Neural cell (in vitro differentiated cells): ENCODE results near the gene CASZ1. TPM values are rescaled to one million over a fixed set of nuclear protein-coding genes. Genes with fewer than 3 reads are reported as not detected.

Experiments
- H2AFZ ChIP-seq: fragments of 200-600, 300-800 bp; sonication (generic), shearing (Covaris generic); 2 replicates; pipeline ENCODE4 v1.6.0; 2014; ENCODE audit warnings: low read depth, mild to moderate bottlenecking, antibody characterized with exemption, low read length, moderate library complexity
- H3F3A ChIP-seq: fragments of 200-600 bp; shearing (Covaris generic); 2 replicates; pipeline ENCODE4 v1.6.1; 2016; ENCODE audit warnings: mild to moderate bottlenecking, moderate library complexity, mixed read lengths, antibody characterized with exemption, low read length; ENCODE audit not compliant: insufficient read depth, poor library complexity, severe bottlenecking
- H3K27ac ChIP-seq: fragments of 200-600, 300-800 bp; sonication (generic), shearing (Covaris generic); 2 replicates; pipeline ENCODE4 v1.5.1; 2014; ENCODE audit warnings: mild to moderate bottlenecking, low read length, moderate library complexity
- H3K27me3 ChIP-seq: fragments of 300-800, 200-600 bp; sonication (generic), shearing (Covaris generic); 2 replicates; pipeline ENCODE4 v1.6.0; 2014; ENCODE audit warnings: mild to moderate bottlenecking, low read depth, low read length, moderate library complexity; ENCODE audit not compliant: insufficient read depth
- H3K36me3 ChIP-seq: fragments of 300-800, 200-600 bp; sonication (generic), shearing (Covaris generic); 2 replicates; pipeline ENCODE4 v1.5.1; 2014; ENCODE audit warnings: mild to moderate bottlenecking, antibody characterized with exemption, low read length, moderate library complexity; ENCODE audit not compliant: insufficient read depth
- H3K4me2 ChIP-seq: fragments of 300-800, 200-600 bp; sonication (generic), shearing (Covaris generic); 2 replicates; pipeline ENCODE4 v1.6.0; 2014; ENCODE audit warnings: mild to moderate bottlenecking, low read length
- H3K4me3 ChIP-seq: fragments of 300-800, 200-600 bp; sonication (generic), shearing (Covaris generic); 2 replicates; pipeline ENCODE4 v1.5.1; 2014; ENCODE audit warnings: mild to moderate bottlenecking, low read length, moderate library complexity
- H3K79me2 ChIP-seq: fragments of 200-600 bp; shearing (Covaris generic); replicated peaks from 2 replicates; pipeline ENCODE4 v1.6.0; 2014; ENCODE audit warnings: mild to moderate bottlenecking, low read length, moderate library complexity; ENCODE audit not compliant: insufficient read depth
- H3K9ac ChIP-seq: fragments of 300-800, 200-600 bp; sonication (generic), shearing (Covaris generic); 2 replicates; pipeline ENCODE4 v1.6.1; 2016; ENCODE audit warnings: mild to moderate bottlenecking, low read length, mixed read lengths
- H3K9me2 ChIP-seq: fragments of 200-600 bp; shearing (Covaris generic); 2 replicates; pipeline ENCODE4 v1.6.1; 2016; ENCODE audit warnings: mild to moderate bottlenecking, low read length, mixed read lengths; ENCODE audit not compliant: insufficient read depth
- H3K9me3 ChIP-seq: fragments of 200-600, 300-800 bp; sonication (generic), shearing (Covaris generic); 2 replicates; pipeline ENCODE4 v1.6.1; 2016; ENCODE audit warnings: mild to moderate bottlenecking, mixed run types, low read length, moderate library complexity, mixed read lengths
- H4K20me1 ChIP-seq: fragments of 200-600 bp; shearing (Covaris generic); 2 replicates; pipeline ENCODE4 v1.6.1; 2016; ENCODE audit warnings: mild to moderate bottlenecking, mixed run types; ENCODE audit not compliant: insufficient read depth
- CTCF ChIP-seq: fragments of 450-650 bp; IDR thresholded peaks from 2 replicates; pipeline ENCODE4 v1.5.1; 2014; ENCODE audit warnings: antibody characterized with exemption, mild to moderate bottlenecking, moderate library complexity; ENCODE audit not compliant: poor library complexity, severe bottlenecking
- EP300 ChIP-seq: fragments of 450-650 bp; conservative IDR thresholded peaks from 2 replicates; pipeline ENCODE4 v1.6.1; 2014; ENCODE audit warnings: antibody characterized with exemption, mild to moderate bottlenecking, moderate library complexity; ENCODE audit not compliant: poor library complexity, severe bottlenecking
- EZH2 ChIP-seq: fragments of 200-600, 300-800 bp; shearing (Covaris generic), sonication (generic); IDR thresholded peaks from 2 replicates; pipeline ENCODE4 v1.6.1; 2014; ENCODE audit warnings: antibody characterized with exemption, low read length, borderline replicate concordance, mild to moderate bottlenecking; ENCODE audit not compliant: insufficient read depth, poor library complexity, severe bottlenecking
- MXI1 ChIP-seq: fragments of 450-650 bp; conservative IDR thresholded peaks from 2 replicates; pipeline ENCODE4 v1.6.1; 2014; ENCODE audit warnings: antibody characterized with exemption, mild to moderate bottlenecking; ENCODE audit not compliant: poor library complexity, severe bottlenecking
- POLR2AphosphoS5 ChIP-seq: IDR thresholded peaks from 2 replicates; pipeline ENCODE4 v1.6.1; 2012
- RAD21 ChIP-seq: fragments of 450-650 bp; conservative IDR thresholded peaks from 2 replicates; pipeline ENCODE4 v1.6.1; 2014; ENCODE audit warnings: antibody characterized with exemption, mild to moderate bottlenecking, moderate library complexity
- REST ChIP-seq: IDR thresholded peaks from 2 replicates; pipeline ENCODE4 v1.6.1; 2012; ENCODE audit warnings: borderline replicate concordance
- SMC3 ChIP-seq: fragments of 450-650 bp; conservative IDR thresholded peaks from 2 replicates; pipeline ENCODE4 v1.6.1; 2014; ENCODE audit warnings: antibody characterized with exemption, mild to moderate bottlenecking, moderate library complexity; ENCODE audit not compliant: poor library complexity
- TAF1 ChIP-seq: IDR thresholded peaks from 2 replicates; pipeline ENCODE4 v1.6.1; 2012; ENCODE audit warnings: low read depth
- polyA plus RNA-seq: library from polyadenylated mRNA; depleted of rRNA; stranded (reverse); fragments of >200 nt; gene quantifications from 2 replicates; pipeline ENCODE4 v1.2.3, GENCODE V29; 2014

Gene CASZ1
- polyA plus RNA-seq, 1 donor from 2014 or later = 0.27 TPM

- Histone ChIP-seq H3K36me3 (no peaks in the 10 kb centered on the region), H2AFZ (no peak overlapping the region), H3K9me2 (no peaks in the 10 kb centered on the region), H3K79me2 (no peaks in the 10 kb centered on the region), H3K27ac (no peak overlapping the region), H3K9me3 (no peaks in the 10 kb centered on the region), H3F3A (no peaks in the 10 kb centered on the region), H3K9ac (no peak overlapping the region), H3K4me2 (no peak overlapping the region), H4K20me1 (no peaks in the 10 kb centered on the region), H3K4me3 (no peak overlapping the region), H3K27me3 (no peaks in the 10 kb centered on the region)
- TF ChIP-seq EZH2 (no peak), RAD21 (peak; percentile 18)
These were observed 116.8 kb downstream of the CASZ1 start for GRCh38 chr1:10679496-10680220.

GRCh38 chr1:10678852-10679251, 117.6 kb downstream of the CASZ1 start:
- TF ChIP-seq REST (no peak), RAD21 (no peak), EZH2 (no peak), SMC3 (no peak)
- Histone ChIP-seq H3K4me2 (no peak overlapping the region), H3K27me3 (no peaks in the 10 kb centered on the region)

GRCh38 chr1:10678402-10678801, 118.0 kb downstream of the CASZ1 start:
- no peak overlapping the region for H3K4me3 ChIP-seq
- no peaks in the 10 kb centered on the region for H3K27me3 ChIP-seq
- H3F3A ChIP-seq = no peaks in the 10 kb centered on the region
- H3K79me2 ChIP-seq = no peaks in the 10 kb centered on the region
- no peak overlapping the region for H3K4me2 ChIP-seq
- no peak overlapping the region for H3K27ac ChIP-seq
- H3K9me2 ChIP-seq = no peaks in the 10 kb centered on the region
- H3K9ac ChIP-seq = no peak overlapping the region
- no peaks in the 10 kb centered on the region for H3K36me3 ChIP-seq
- H4K20me1 ChIP-seq = no peaks in the 10 kb centered on the region
- H3K9me3 ChIP-seq = no peaks in the 10 kb centered on the region
- TF ChIP-seq RAD21 (no peak), REST (no peak), CTCF (no peak), TAF1 (no peak), EP300 (no peak), MXI1 (no peak), SMC3 (no peak), POLR2AphosphoS5 (no peak)
- H2AFZ ChIP-seq = no peak overlapping the region

More at GRCh38 chr1:10678852-10679251, 117.6 kb downstream of the CASZ1 start:
- Histone ChIP-seq H3K79me2 (no peaks in the 10 kb centered on the region), H3K9me2 (no peaks in the 10 kb centered on the region), H3K9me3 (no peaks in the 10 kb centered on the region), H3K9ac (no peak overlapping the region), H3F3A (no peaks in the 10 kb centered on the region), H3K36me3 (no peaks in the 10 kb centered on the region), H3K4me3 (no peak overlapping the region), H4K20me1 (no peaks in the 10 kb centered on the region), H3K27ac (no peak overlapping the region), H2AFZ (no peak overlapping the region)
